ENCODE data around the gene RNLS.

- no peak for TF ChIP-seq CTCF (IDR thresholded peaks at IDR 0.05)
- no peak for TF ChIP-seq POLR2A (IDR thresholded peaks at IDR 0.05)
Observed at GRCh38 chr10:88427024-88427423, 156.1 kb downstream of the RNLS start.

Measured in tibial nerve (tissue), 3 donors.